Measurements from ENCODE around the gene KCNE3. TPM values are rescaled to one million over a fixed set of nuclear protein-coding genes. Genes with fewer than 3 reads are reported as not detected.

Gene KCNE3
- total RNA-seq, 1 experiment from 2014 or later = 4.9 TPM

DNA sequence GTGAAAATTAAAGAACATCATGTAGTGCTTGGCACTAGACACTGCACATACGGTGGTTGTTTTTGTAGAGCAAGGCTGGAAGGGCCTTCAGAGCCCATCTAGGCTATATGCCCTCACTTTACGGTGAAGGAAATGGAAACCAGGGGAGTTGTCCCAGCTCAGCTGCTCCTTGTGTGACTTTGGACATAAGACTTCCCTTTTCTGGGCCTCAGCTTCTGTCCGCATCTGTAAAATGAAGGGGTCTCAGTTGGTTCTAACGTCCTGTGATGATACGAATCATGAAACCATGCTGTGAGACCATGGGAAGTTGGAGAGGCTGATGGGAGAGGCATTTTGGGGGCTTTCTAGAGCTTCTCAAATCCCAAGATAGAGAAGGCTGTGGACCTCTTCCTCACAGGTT, 4.7 kb downstream of the KCNE3 start:
- H2AK5ac ChIP-seq (ENCODE audit: insufficient read length, low read length) = no peak overlapping the region
- TF ChIP-seq, protein P1, sequence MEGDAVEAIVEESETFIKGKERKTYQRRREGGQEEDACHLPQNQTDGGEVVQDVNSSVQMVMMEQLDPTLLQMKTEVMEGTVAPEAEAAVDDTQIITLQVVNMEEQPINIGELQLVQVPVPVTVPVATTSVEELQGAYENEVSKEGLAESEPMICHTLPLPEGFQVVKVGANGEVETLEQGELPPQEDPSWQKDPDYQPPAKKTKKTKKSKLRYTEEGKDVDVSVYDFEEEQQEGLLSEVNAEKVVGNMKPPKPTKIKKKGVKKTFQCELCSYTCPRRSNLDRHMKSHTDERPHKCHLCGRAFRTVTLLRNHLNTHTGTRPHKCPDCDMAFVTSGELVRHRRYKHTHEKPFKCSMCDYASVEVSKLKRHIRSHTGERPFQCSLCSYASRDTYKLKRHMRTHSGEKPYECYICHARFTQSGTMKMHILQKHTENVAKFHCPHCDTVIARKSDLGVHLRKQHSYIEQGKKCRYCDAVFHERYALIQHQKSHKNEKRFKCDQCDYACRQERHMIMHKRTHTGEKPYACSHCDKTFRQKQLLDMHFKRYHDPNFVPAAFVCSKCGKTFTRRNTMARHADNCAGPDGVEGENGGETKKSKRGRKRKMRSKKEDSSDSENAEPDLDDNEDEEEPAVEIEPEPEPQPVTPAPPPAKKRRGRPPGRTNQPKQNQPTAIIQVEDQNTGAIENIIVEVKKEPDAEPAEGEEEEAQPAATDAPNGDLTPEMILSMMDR (conservative IDR thresholded peaks at IDR 0.05) = no peak
- Mint-ChIP-seq H3K27me3 (ENCODE audit: low read depth) (peaks cover 16% of the 10 kb centered on the region), H3K4me1 (peaks cover 12 to 24% of the 10 kb centered on the region in 2 experiments), H3K36me3 (ENCODE audit: insufficient read depth in 1 of 3, low read depth in 3 of 3) (no peaks in the 10 kb centered on the region; a peak in 2 of 7 replicates), H3K4me3 (no peak overlapping the region), H3K9me3 (no peaks in the 10 kb centered on the region), H3K27ac (no peak overlapping the region)
- H4K91ac ChIP-seq (ENCODE audit: insufficient read length, low read depth, low read length) = no peak overlapping the region
- no peak overlapping the region for H3K27ac ChIP-seq (ENCODE audit: insufficient read length, low read depth, low read length)
- no CpG with 5 or more reads among the region's 5 CpGs for WGBS (ENCODE audit: extremely low coverage, insufficient read length, low lambda C conversion rate)
- H3K9me3 ChIP-seq (ENCODE audit: control insufficient read depth, low read depth, low read length) = no peaks in the 10 kb centered on the region
- no peaks in the 10 kb centered on the region for H3K27me3 ChIP-seq (ENCODE audit: insufficient read depth, low read length)
- no peak overlapping the region for H2BK20ac ChIP-seq (ENCODE audit: low read depth, low read length, poor library complexity, severe bottlenecking)
- no peak overlapping the region for H2BK15ac ChIP-seq (ENCODE audit: low read depth, low read length)
- DNase-seq = no peak
- H3K4me2 ChIP-seq (ENCODE audit: insufficient read depth, insufficient read length, low read length) = no peak overlapping the region
- H3K23ac ChIP-seq (ENCODE audit: insufficient read length, low read depth, low read length) = no peak overlapping the region
- H3K18ac ChIP-seq (ENCODE audit: insufficient read length, low read depth, low read length) = no peak overlapping the region
- H3K4ac ChIP-seq (ENCODE audit: low read depth, low read length) = no peak overlapping the region
- H2BK12ac ChIP-seq (ENCODE audit: insufficient read length, low read depth, low read length) = no peak overlapping the region
- no peak overlapping the region for H4K8ac ChIP-seq (replicated peaks; ENCODE audit: insufficient read length, low read depth, low read length)
- no peak overlapping the region for H3K9ac ChIP-seq (ENCODE audit: extremely low read depth, insufficient read length, low read length)
- no peak overlapping the region for H4K5ac ChIP-seq (ENCODE audit: insufficient read length, low read depth, low read length)
- H3K4me1 ChIP-seq (ENCODE audit: insufficient read depth, low read length) = 0 out of 2 replicates have a peak, but pooled peaks cover under 1% of the 10 kb centered on the region
- H3K79me2 ChIP-seq (ENCODE audit: insufficient read depth, low read length) = no peaks in the 10 kb centered on the region
- H3K56ac ChIP-seq (ENCODE audit: insufficient read length, low read depth, low read length) = no peak overlapping the region
- H3K23me2 ChIP-seq (ENCODE audit: insufficient read length, low read depth, low read length, poor library complexity, severe bottlenecking) = peaks cover 3% of the 10 kb centered on the region
- H3K79me1 ChIP-seq (ENCODE audit: insufficient read depth, low read depth, low read length, poor library complexity, severe bottlenecking) = no peaks in the 10 kb centered on the region
- no peak overlapping the region for H2BK5ac ChIP-seq (ENCODE audit: insufficient read length, low read length)
- no peak overlapping the region for H2AFZ ChIP-seq (ENCODE audit: low read length)
- no peak overlapping the region for H3T11ph ChIP-seq (ENCODE audit: low read length)
- no peaks in the 10 kb centered on the region for H4K20me1 ChIP-seq (ENCODE audit: control insufficient read depth, insufficient read depth, insufficient read length)
- no peak overlapping the region for H3K14ac ChIP-seq (ENCODE audit: insufficient read depth, low read length)
- H2BK120ac ChIP-seq (ENCODE audit: low read depth, low read length, poor library complexity, severe bottlenecking) = no peak overlapping the region

Measured in H9 (cell line).